Bronchial epithelial cell (primary cell): ENCODE measurements around the gene ARHGAP22. TPM values are rescaled to one million over a fixed set of nuclear protein-coding genes. Genes with fewer than 3 reads are reported as not detected.

Experiments
- DNase-seq: peaks from one replicate; pipeline ENCODE4 v3.0.0-alpha.2; 2010; ENCODE audit warnings: low read depth
- FAIRE-seq: peaks from 2 replicates; lab custom pipeline; 2011; peaks lifted over from hg19 to GRCh38; lab: Jason Lieb, UNC
- H3K27me3 ChIP-seq: 2 replicates; pipeline ENCODE4 v1.5.1; 2011; ENCODE audit warnings: low read length; ENCODE audit not compliant: control insufficient read depth, insufficient read depth
- H3K36me3 ChIP-seq: 2 replicates; pipeline ENCODE4 v1.5.1; 2011; ENCODE audit warnings: low read length; ENCODE audit not compliant: control insufficient read depth, insufficient read depth
- H3K4me3 ChIP-seq: 2 replicates; pipeline ENCODE4 v1.5.1; 2011; ENCODE audit warnings: mild to moderate bottlenecking, low read depth, low read length, control low read depth
- CTCF ChIP-seq: IDR thresholded peaks from 2 replicates; pipeline ENCODE4 v1.5.1; 2011; ENCODE audit warnings: mild to moderate bottlenecking, moderate library complexity, low read length, control low read depth, inconsistent platforms; ENCODE audit not compliant: insufficient read depth, severe bottlenecking
- total RNA-seq: library from RNA; depleted of rRNA; stranded (reverse); fragments of >200 nt; gene quantifications from 2 replicates; pipeline ENCODE4 v1.2.1, GENCODE V29; 2014

The ARHGAP22 gene
- total RNA-seq, 1 donor from 2014 or later = 9.0 TPM

- DNase-seq (no peak), FAIRE-seq (peak; percentile 62)
- Histone ChIP-seq H3K4me3 (no peak overlapping the region), H3K27me3 (no peaks in the 10 kb centered on the region), H3K36me3 (no peaks in the 10 kb centered on the region)
- no peak for TF ChIP-seq CTCF
These were observed 57.6 kb downstream of the ARHGAP22 start for GRCh38 chr10:48547061-48547895.

- no peak overlapping the region for H3K4me3 ChIP-seq
- DNase-seq = no peak
- FAIRE-seq = no peak
- H3K27me3 ChIP-seq = no peaks in the 10 kb centered on the region
- no peaks in the 10 kb centered on the region for H3K36me3 ChIP-seq
- TF ChIP-seq CTCF = no peak
These were observed 59.3 kb downstream of the ARHGAP22 start for GRCh38 chr10:48545462-48546145.

- no peak for TF ChIP-seq CTCF
- DNase-seq (no peak), FAIRE-seq (no peak)
- Histone ChIP-seq H3K27me3 (no peaks in the 10 kb centered on the region), H3K4me3 (no peak overlapping the region), H3K36me3 (no peaks in the 10 kb centered on the region)
These were observed 61.6 kb downstream of the ARHGAP22 start for GRCh38 chr10:48543182-48543844.

- no peak for TF ChIP-seq CTCF
- no peaks in the 10 kb centered on the region for H3K27me3 ChIP-seq
- DNase-seq = no peak
- no peak overlapping the region for H3K4me3 ChIP-seq
- no peak for FAIRE-seq
- H3K36me3 ChIP-seq = no peaks in the 10 kb centered on the region
These were observed 62.2 kb downstream of the ARHGAP22 start for GRCh38 chr10:48542471-48543181.

GRCh38 chr10:48541144-48541795 is 63.6 kb downstream of the ARHGAP22 start:
- H3K36me3 ChIP-seq = no peaks in the 10 kb centered on the region
- no peaks in the 10 kb centered on the region for H3K27me3 ChIP-seq
- no peak for TF ChIP-seq CTCF
- no peak for FAIRE-seq
- no peak overlapping the region for H3K4me3 ChIP-seq
- DNase-seq = no peak
